GM12872 (cell line): Measurements from ENCODE around the gene LLGL2.

ENCODE experiments used
- CTCF ChIP-seq: IDR thresholded peaks from 3 replicates; pipeline ENCODE4 v1.5.1; 2011; ENCODE audit warnings: low read depth, mild to moderate bottlenecking, low read length, moderate library complexity; ENCODE audit not compliant: insufficient read depth

Gene LLGL2

GRCh38 chr17:75611851-75612429 is 86.4 kb downstream of the LLGL2 start:
- no peak for TF ChIP-seq CTCF

GRCh38 chr17:75612906-75613626 is 87.6 kb downstream of the LLGL2 start:
- no peak for TF ChIP-seq CTCF

- peak; percentile 31; the same call in 1 of the 3 replicates for TF ChIP-seq CTCF
Observed at GRCh38 chr17:75614006-75614405, 88.5 kb downstream of the LLGL2 start.

- no peak for TF ChIP-seq CTCF
Observed at GRCh38 chr17:75614556-75615270, 89.2 kb downstream of the LLGL2 start.

GRCh38 chr17:75615301-75615700 is 89.8 kb downstream of the LLGL2 start:
- TF ChIP-seq CTCF = 0 out of 3 replicates have a peak, but pooled peaks have one; percentile 6

GRCh38 chr17:75616521-75617122 is 91.1 kb downstream of the LLGL2 start:
- no peak for TF ChIP-seq CTCF

GRCh38 chr17:75617218-75617617 is 91.7 kb downstream of the LLGL2 start:
- no peak for TF ChIP-seq CTCF
